Amniotic stem cell (primary cell): ENCODE data around the gene PRDM16.

ENCODE experiments used
- DNase-seq: peaks from one replicate; lab custom pipeline; 2025; lab: John Stamatoyannopoulos, UW

Gene PRDM16

GRCh38 chr1:3444298-3444697 is 375.3 kb downstream of the PRDM16 start:
- DNase-seq = no peak

GRCh38 chr1:3444736-3445135 is 375.7 kb downstream of the PRDM16 start:
- no peak for DNase-seq

GRCh38 chr1:3450202-3450863 is 381.3 kb downstream of the PRDM16 start:
- no peak for DNase-seq

- no peak for DNase-seq
These were observed 382.0 kb downstream of the PRDM16 start for GRCh38 chr1:3450983-3451382.

GRCh38 chr1:3451994-3452865 is 383.2 kb downstream of the PRDM16 start:
- DNase-seq = no peak

GRCh38 chr1:3452866-3453175 is 383.8 kb downstream of the PRDM16 start:
- no peak for DNase-seq

GRCh38 chr1:3453203-3453761 is 384.3 kb downstream of the PRDM16 start:
- DNase-seq = peak; percentile 19

GRCh38 chr1:3453891-3454810 is 385.1 kb downstream of the PRDM16 start, which contains the start of gene ARHGEF16:
Gene ARHGEF16, plus strand, starts transcription at chr1:3454665. Its CDS starts 8,420 bp downstream, at chr1:3463085.
- DNase-seq = no peak

GRCh38 chr1:3454811-3455618 is 386.0 kb downstream of the PRDM16 start:
- no peak for DNase-seq

GRCh38 chr1:3455670-3456448 is 386.9 kb downstream of the PRDM16 start:
- DNase-seq = no peak

- DNase-seq = no peak
These were observed 387.5 kb downstream of the PRDM16 start for GRCh38 chr1:3456449-3456963.

GRCh38 chr1:3456964-3457909 is 388.2 kb downstream of the PRDM16 start:
- DNase-seq = no peak

- no peak for DNase-seq
These were observed 389.2 kb downstream of the PRDM16 start for GRCh38 chr1:3457910-3458883.

- DNase-seq = no peak
These were observed 390.3 kb downstream of the PRDM16 start for GRCh38 chr1:3459051-3459908.

GRCh38 chr1:3459940-3460671 is 391.1 kb downstream of the PRDM16 start:
- DNase-seq = no peak

- DNase-seq = no peak
These were observed 391.7 kb downstream of the PRDM16 start for GRCh38 chr1:3460672-3461131.
